Ascending aorta (tissue), 2 donors: ENCODE data around the gene SAMSN1. TPM values are rescaled to one million over a fixed set of nuclear protein-coding genes. Genes with fewer than 3 reads are reported as not detected.

Experiments
- DNase-seq, 2 donors: peaks; one replicate each; pipeline ENCODE4 v3.0.0-alpha.2; 2019; ENCODE audit warnings: low spot score in 2 of 2
- H3K27ac ChIP-seq, 2 donors: fragments of 200-600 bp; sonication (generic); one replicate each; pipeline ENCODE4 v1.5.1; 2016 to 2017; ENCODE audit warnings: mild to moderate bottlenecking in 1 of 2
- H3K27me3 ChIP-seq: fragments of 200-600 bp; sonication (generic); one replicate; pipeline ENCODE4 v1.5.1; 2017
- H3K36me3 ChIP-seq, 2 donors: fragments of 200-600 bp; sonication (generic); one replicate each; pipeline ENCODE4 v1.5.1; 2016
- H3K4me1 ChIP-seq, 2 donors: fragments of 200-600 bp; sonication (generic); one replicate each; pipeline ENCODE4 v1.5.1; 2016 to 2017; ENCODE audit warnings: mild to moderate bottlenecking in 1 of 2
- H3K4me3 ChIP-seq, 2 donors: fragments of 200-600 bp; sonication (generic); one replicate each; pipeline ENCODE4 v1.5.1; 2016 to 2017; ENCODE audit warnings: mild to moderate bottlenecking in 1 of 2
- H3K9me3 ChIP-seq, 2 donors: fragments of 200-600 bp; sonication (generic); one replicate each; pipeline ENCODE4 v1.5.1; 2016
- CTCF ChIP-seq, 3 experiments: fragments of 200-600 bp in 2 of 3; fragments of 450-650 bp in 1 of 3; sonication (generic) in 2 of 3; IDR thresholded peaks; one replicate each; pipeline ENCODE4 v1.5.1; 2016 to 2019; ENCODE audit warnings: antibody characterized with exemption in 3 of 3, mild to moderate bottlenecking in 1 of 3, moderate library complexity in 1 of 3
- intact Hi-C: fragments of 100-400 bp; cut with DNase I; formaldehyde crosslinking; loops from one replicate; pipeline ENCODE4 v1.15.1; 2023
- total RNA-seq: library from RNA; depleted of rRNA; stranded (reverse); fragments of >200 nt; gene quantifications from one replicate; pipeline ENCODE4 v1.1.0, GENCODE V29; 2016

SAMSN1 gene
- total RNA-seq, 1 donor from 2014 or later = 6.1 TPM

DNA sequence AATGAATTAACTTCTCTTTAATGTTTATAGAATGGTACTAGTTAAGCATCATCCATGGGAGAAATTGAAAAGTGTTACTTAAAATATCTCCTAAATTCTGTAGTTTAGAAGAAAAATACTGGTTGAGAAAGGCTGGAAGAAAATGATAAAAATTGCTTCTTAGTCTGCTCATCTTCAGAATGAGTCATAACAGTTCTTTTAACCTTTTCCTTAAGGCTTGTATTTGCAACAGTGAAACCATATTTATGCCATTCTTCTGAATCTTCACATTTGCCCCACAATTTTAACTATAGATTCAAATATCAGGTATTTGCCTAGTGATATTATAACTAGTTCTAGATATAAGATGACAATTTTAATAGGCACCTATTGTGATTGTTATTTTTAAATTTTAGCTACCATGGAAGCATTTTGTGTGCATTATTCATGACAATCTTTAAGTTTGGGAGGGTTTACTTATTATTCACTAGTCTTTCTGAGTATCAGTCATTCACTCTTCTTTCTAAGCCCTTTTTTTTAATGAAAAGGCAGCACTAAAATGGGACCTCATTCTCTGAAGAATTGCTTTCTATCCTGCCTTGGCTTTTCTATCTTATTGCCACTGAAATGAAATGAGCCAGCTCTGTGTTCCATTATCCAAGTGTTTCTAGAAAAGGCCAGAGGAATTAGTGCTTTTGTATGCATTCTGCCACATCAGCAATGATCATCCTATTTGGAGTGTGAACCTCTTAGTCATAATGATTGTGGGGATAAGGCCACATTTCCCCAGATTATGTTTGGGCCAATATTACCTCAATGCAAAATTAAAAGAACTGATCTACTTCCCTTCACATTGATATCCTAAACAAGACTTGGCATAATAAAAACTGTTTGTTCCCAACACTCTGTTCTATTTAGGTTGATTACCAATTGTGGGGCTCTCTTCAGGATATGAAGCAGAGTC, 58.4 kb downstream of the SAMSN1 start:
- H3K27me3 ChIP-seq = no peaks in the 10 kb centered on the region
- intact Hi-C loops = no loop called here
- no peak for TF ChIP-seq CTCF (IDR thresholded peaks at IDR 0.05)
- no peaks in the 10 kb centered on the region for H3K36me3 ChIP-seq
- H3K27ac ChIP-seq = no peak overlapping the region
- H3K9me3 ChIP-seq = no peaks in the 10 kb centered on the region
- H3K4me1 ChIP-seq = no peaks in the 10 kb centered on the region
- no peak for DNase-seq
- no peak overlapping the region for H3K4me3 ChIP-seq

- Histone ChIP-seq H3K4me1 (no peaks in the 10 kb centered on the region), H3K36me3 (no peaks in the 10 kb centered on the region), H3K9me3 (no peaks in the 10 kb centered on the region), H3K27ac (no peak overlapping the region), H3K4me3 (no peak overlapping the region), H3K27me3 (no peaks in the 10 kb centered on the region)
- no peak for DNase-seq
- no peak for TF ChIP-seq CTCF (IDR thresholded peaks at IDR 0.05)
- intact Hi-C loops = no loop called here
These were observed 59.2 kb downstream of the SAMSN1 start for GRCh38 chr21:14486869-14487268.

GRCh38 chr21:14484188-14485009, 61.7 kb downstream of the SAMSN1 start:
- no peaks in the 10 kb centered on the region for H3K4me1 ChIP-seq
- DNase-seq = no peak
- no peaks in the 10 kb centered on the region for H3K36me3 ChIP-seq
- no peaks in the 10 kb centered on the region for H3K9me3 ChIP-seq
- H3K27me3 ChIP-seq = no peaks in the 10 kb centered on the region
- intact Hi-C loops = no loop called here
- no peak for TF ChIP-seq CTCF (IDR thresholded peaks at IDR 0.05)
- no peak overlapping the region for H3K27ac ChIP-seq
- no peak overlapping the region for H3K4me3 ChIP-seq

DNA sequence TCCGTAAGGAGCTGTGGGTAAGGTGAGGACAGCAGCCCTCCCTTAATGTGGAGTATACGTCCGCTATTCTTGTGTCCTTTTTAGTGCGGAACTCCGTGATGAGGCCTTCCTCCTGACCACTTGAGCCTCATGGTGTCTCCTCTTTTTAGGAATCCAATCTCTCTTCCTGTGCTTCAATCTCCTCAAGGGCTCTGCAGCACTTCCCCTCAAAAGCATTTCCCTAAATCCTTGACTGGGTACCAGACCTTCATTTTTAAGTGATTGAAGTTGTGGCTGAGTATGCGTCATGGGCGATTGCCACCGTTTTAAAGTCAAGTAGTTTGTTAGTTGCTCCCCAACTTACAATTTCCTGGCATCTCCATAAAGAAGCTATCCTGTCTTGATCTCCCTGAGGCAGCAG, 62.8 kb downstream of the SAMSN1 start:
- H3K27ac ChIP-seq = no peak overlapping the region
- H3K27me3 ChIP-seq = no peaks in the 10 kb centered on the region
- H3K9me3 ChIP-seq = no peaks in the 10 kb centered on the region
- no peak overlapping the region for H3K4me3 ChIP-seq
- DNase-seq = no peak
- TF ChIP-seq CTCF (IDR thresholded peaks at IDR 0.05) = no peak
- intact Hi-C loops = no loop called here
- H3K4me1 ChIP-seq = no peaks in the 10 kb centered on the region
- no peaks in the 10 kb centered on the region for H3K36me3 ChIP-seq

DNA sequence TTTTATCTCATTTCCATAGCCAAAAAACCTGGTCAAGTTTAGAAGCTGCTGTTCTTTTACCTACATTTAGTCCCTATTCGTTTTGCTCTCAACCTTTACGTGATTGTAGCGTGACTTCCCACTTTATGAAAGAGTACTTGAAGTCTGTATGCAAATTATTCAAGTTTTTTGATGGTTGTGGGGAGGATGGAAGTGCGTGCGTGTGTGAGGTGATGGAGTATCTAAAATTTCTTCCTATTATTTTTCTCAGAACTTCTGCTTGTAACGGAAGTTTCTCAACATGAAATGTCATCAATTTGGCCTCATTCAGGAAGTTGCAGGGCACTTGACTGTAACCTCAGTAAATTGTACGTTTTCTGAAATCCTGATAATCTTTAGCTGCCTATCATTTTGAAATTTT, 64.0 kb downstream of the SAMSN1 start:
- no peak for TF ChIP-seq CTCF (IDR thresholded peaks at IDR 0.05)
- no peak for DNase-seq
- intact Hi-C loops = no loop called here

More for the DNA sequence above, 64.0 kb downstream of the SAMSN1 start:
- H3K9me3 ChIP-seq = no peaks in the 10 kb centered on the region
- no peak overlapping the region for H3K27ac ChIP-seq
- no peaks in the 10 kb centered on the region for H3K4me1 ChIP-seq
- no peaks in the 10 kb centered on the region for H3K27me3 ChIP-seq
- no peak overlapping the region for H3K4me3 ChIP-seq
- H3K36me3 ChIP-seq = no peaks in the 10 kb centered on the region
